GM12878 (cell line): ENCODE results near the gene CERK.

Experiments used
- ASH2L ChIP-seq: fragments of 300-600, 200-600 bp; sonication (generic); IDR thresholded peaks from 2 replicates; pipeline ENCODE4 v1.6.1; 2017; ENCODE audit warnings: low read depth, mild to moderate bottlenecking, borderline replicate concordance
- CEBPB ChIP-seq, 2 experiments: fragments of 150-350 bp in 1 of 2; IDR thresholded peaks; 2 replicates each; pipeline ENCODE4 v1.6.1; 2012 to 2014; ENCODE audit warnings: low read depth in 2 of 2, low read length in 2 of 2, borderline replicate concordance in 1 of 2, inconsistent platforms in 1 of 2
- CHD2 ChIP-seq: IDR thresholded peaks from 2 replicates; pipeline ENCODE4 v1.6.1; 2011; ENCODE audit warnings: low read depth, low read length, improper control_type of control experiment, borderline replicate concordance
- DPF2 ChIP-seq: fragments of 450-650 bp; IDR thresholded peaks from 2 replicates; pipeline ENCODE4 v1.6.1; 2017; ENCODE audit warnings: mild to moderate bottlenecking
- GABPA ChIP-seq: IDR thresholded peaks from 2 replicates; pipeline ENCODE4 v1.6.1; 2014; ENCODE audit warnings: antibody characterized with exemption, low read depth, mild to moderate bottlenecking, inconsistent platforms
- JUNB ChIP-seq: IDR thresholded peaks from 2 replicates; pipeline ENCODE4 v1.6.1; 2016; ENCODE audit warnings: antibody characterized with exemption, mild to moderate bottlenecking
- NRF1 ChIP-seq: conservative IDR thresholded peaks from 2 replicates; pipeline ENCODE4 v1.6.1; 2011; ENCODE audit warnings: mild to moderate bottlenecking, low read depth, low read length, improper control_type of control experiment
- SIN3A ChIP-seq: IDR thresholded peaks from 2 replicates; pipeline ENCODE4 v1.6.1; 2012; ENCODE audit warnings: low read depth, low read length, improper control_type of control experiment
- TBL1XR1 ChIP-seq: IDR thresholded peaks from 2 replicates; pipeline ENCODE4 v1.6.1; 2012; ENCODE audit warnings: low read depth, low read length, improper control_type of control experiment
- TF ChIP-seq, protein P1 (sequence below), 3 experiments: IDR thresholded peaks in 2 of 3; conservative IDR thresholded peaks in 1 of 3; 2 replicates each; pipeline ENCODE4 v1.5.1; 2011; ENCODE audit warnings: low read depth in 3 of 3, low read length in 3 of 3, mild to moderate bottlenecking in 3 of 3, control low read depth in 2 of 3, moderate library complexity in 2 of 3, inconsistent platforms in 1 of 3, mixed read lengths in 1 of 3; ENCODE audit not compliant: control insufficient read depth in 2 of 3, insufficient read depth in 1 of 3; ENCODE audit errors: extremely low read depth in 1 of 3
- TF ChIP-seq, protein P2 (sequence below): IDR thresholded peaks from 2 replicates; pipeline ENCODE4 v1.6.1; 2011; ENCODE audit warnings: low read depth, mild to moderate bottlenecking, low read length, moderate library complexity, borderline replicate concordance; ENCODE audit errors: extremely low read depth

DNA sequence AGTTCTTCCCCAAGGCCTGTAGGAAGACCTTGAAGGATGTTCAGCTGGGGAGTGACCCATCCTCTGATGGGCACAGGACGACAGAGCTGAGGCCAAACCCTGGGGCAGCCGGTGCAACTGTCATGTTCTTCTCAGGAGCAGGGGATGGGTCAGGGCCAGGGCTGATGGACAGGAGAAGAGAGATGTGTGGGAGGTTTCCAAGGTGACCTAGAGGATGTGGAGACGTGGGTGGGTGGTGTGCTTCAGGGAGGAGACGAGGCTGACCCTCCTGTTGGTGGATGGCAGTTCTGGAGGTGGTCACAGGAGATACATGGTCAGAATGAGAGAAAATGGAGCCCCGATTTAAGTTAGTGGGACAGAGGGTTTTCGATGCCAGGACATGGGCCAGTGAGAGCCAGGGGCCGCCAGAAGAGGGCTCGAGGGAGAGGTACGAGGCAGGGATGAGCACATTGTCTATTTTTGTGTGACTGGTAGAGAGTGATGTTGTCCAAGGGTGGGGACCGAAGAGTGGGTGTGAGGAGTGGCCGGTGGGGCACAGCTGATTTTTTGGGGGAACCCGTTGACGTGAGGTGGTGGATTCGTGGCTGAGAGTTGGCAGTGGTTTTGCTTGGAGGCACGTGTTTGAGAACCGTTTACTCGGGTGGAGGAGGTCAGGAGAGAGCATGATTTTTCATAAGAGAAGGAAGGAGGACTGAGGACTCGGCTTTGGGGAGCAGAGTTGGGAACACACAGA is 39.0 kb upstream of the CERK start:
- TF ChIP-seq, protein P1, sequence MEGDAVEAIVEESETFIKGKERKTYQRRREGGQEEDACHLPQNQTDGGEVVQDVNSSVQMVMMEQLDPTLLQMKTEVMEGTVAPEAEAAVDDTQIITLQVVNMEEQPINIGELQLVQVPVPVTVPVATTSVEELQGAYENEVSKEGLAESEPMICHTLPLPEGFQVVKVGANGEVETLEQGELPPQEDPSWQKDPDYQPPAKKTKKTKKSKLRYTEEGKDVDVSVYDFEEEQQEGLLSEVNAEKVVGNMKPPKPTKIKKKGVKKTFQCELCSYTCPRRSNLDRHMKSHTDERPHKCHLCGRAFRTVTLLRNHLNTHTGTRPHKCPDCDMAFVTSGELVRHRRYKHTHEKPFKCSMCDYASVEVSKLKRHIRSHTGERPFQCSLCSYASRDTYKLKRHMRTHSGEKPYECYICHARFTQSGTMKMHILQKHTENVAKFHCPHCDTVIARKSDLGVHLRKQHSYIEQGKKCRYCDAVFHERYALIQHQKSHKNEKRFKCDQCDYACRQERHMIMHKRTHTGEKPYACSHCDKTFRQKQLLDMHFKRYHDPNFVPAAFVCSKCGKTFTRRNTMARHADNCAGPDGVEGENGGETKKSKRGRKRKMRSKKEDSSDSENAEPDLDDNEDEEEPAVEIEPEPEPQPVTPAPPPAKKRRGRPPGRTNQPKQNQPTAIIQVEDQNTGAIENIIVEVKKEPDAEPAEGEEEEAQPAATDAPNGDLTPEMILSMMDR (IDR thresholded peaks at IDR 0.05 in 2 of 3, conservative IDR thresholded peaks at IDR 0.05 in 1 of 3; ENCODE audit: control insufficient read depth in 2 of 3, extremely low read depth in 1 of 3, insufficient read depth in 1 of 3, low read depth in 3 of 3, low read length in 3 of 3), result no peak
- TF ChIP-seq SIN3A (no peak), TBL1XR1 (no peak), JUNB (no peak), GABPA (no peak), CHD2 (no peak), ASH2L (no peak), NRF1 (no peak), CEBPB (IDR thresholded peaks at IDR 0.05; ENCODE audit: borderline replicate concordance in 1 of 2, low read depth in 2 of 2, low read length in 2 of 2) (no peak), DPF2 (no peak)
- TF ChIP-seq, protein P2, sequence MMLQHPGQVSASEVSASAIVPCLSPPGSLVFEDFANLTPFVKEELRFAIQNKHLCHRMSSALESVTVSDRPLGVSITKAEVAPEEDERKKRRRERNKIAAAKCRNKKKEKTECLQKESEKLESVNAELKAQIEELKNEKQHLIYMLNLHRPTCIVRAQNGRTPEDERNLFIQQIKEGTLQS, result no peak
